GM18951 (cell line): Measurements from ENCODE around the gene PUS7L.
"Not testable (repeated sequence)": the region's sequence is repeated elsewhere in the genome, so short reads cannot be mapped to it uniquely, and the experiment has no call there.

Experiments used
- POLR2A ChIP-seq: IDR thresholded peaks from 4 replicates; pipeline ENCODE4 v1.6.1; 2011; ENCODE audit warnings: mild to moderate bottlenecking; ENCODE audit not compliant: insufficient read length, insufficient read depth; ENCODE audit errors: extremely low read depth
- in situ Hi-C: fragments of 300-500 bp; cut with MboI; formaldehyde crosslinking; loops from one replicate; pipeline ENCODE4 v1.12.0; 2022; ENCODE audit warnings: low sequenced_read_pairs, mixed read lengths, inconsistent platforms; ENCODE audit not compliant: unreplicated experiment

PUS7L gene

GRCh38 chr12:43764528-43764927, 5.9 kb upstream of the PUS7L start:
- no peak for TF ChIP-seq POLR2A
- in situ Hi-C loops: no loop called here

DNA sequence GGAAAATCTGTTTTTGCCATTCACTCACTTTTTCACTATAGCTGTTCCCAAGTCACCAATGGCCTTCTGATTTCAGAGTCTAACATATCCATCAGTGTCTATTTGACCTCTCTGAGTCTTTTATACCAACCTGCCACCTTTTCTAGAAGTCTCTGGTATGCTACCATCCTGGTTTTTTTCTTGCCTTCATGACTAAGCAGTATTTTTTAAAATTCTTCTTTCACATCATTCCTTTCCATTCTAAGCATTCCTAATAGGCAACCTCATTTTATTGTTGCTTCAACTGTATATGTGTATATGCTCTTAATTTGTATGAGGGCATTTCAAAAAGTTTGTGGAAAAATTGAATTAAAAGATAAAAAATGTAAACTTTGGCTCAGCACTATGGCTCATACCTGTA, 5.2 kb upstream of the PUS7L start:
- no peak for TF ChIP-seq POLR2A
- in situ Hi-C loops: no loop called here

- TF ChIP-seq POLR2A: no peak
- in situ Hi-C loops: no loop called here
Measured at GRCh38 chr12:43762596-43762995, 4.0 kb upstream of the PUS7L start.

DNA sequence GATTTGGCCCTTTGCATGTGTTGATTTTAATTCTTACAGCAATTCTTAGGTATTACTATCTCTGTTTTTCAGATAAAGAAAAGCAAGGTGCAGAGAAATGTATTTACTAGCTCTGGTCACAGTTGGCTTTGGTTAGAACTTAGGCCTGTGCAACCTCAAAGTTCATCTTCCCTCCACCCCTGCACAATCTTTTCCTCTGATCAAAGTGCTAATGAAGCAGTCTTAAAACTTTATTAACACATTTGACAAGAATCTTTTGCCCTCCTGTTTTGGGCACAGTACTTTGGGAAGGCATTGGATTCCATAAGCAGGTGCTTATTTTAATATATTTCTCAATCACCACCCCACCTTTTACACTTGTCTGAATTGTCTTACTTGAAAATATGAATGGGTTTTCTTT, 2.9 kb upstream of the PUS7L start:
- no peak for TF ChIP-seq POLR2A
- in situ Hi-C loops: no loop called here

- TF ChIP-seq POLR2A: no peak
- in situ Hi-C loops: no loop called here
Measured at GRCh38 chr12:43760396-43760795, 1.8 kb upstream of the PUS7L start.

DNA sequence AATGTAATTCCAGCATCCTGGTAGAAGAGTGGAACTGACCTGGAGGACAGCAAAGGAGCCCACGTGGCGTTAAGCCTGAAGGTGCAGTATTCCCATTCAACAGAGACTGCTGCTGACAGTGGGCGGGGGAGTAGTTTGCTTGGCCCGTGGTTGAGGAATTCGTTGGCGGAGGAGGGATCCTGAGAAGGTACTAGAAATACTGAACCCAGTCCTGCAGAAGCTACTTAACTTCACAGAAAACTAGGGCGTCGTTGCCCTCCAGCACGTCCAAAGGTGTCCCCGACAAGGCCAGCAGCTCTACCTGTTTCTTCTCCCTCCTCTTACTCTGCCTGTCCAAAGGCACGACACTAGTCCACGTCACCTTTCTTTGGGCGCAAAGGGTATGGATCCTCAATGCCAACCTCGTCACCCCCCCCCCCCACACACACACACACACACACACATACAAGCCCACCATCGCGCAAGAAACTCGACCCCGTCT, 303 bp downstream of the PUS7L start:
- in situ Hi-C loops: no loop called here
- no peak for TF ChIP-seq POLR2A

GRCh38 chr12:43754015-43754414, 4.6 kb downstream of the PUS7L start:
- in situ Hi-C loops: no loop called here

GRCh38 chr12:43751360-43751759, 7.2 kb downstream of the PUS7L start:
- in situ Hi-C loops: not testable (repeated sequence)

More at GRCh38 chr12:43754015-43754414, 4.6 kb downstream of the PUS7L start:
- no peak for TF ChIP-seq POLR2A

DNA sequence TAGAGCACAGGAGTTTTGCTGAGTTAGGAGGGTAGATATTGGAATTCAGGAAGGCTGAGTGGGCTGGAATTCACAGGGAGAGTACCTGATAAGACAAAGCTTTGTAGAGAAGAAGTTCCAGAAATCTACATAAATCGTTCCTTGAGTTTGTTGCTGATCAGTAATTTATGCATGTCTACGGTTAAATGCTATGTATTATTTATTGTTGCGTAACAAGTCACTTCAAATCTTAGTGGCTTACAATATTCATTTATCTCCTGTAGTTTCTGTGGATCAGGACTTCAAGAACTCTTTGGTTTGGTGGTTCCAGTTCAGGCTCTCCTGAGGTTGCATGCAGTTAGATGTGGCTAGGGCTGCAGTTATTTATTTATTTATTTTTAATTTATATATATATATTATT, 7.8 kb downstream of the PUS7L start:
- in situ Hi-C loops: no loop called here
- TF ChIP-seq POLR2A: no peak

DNA sequence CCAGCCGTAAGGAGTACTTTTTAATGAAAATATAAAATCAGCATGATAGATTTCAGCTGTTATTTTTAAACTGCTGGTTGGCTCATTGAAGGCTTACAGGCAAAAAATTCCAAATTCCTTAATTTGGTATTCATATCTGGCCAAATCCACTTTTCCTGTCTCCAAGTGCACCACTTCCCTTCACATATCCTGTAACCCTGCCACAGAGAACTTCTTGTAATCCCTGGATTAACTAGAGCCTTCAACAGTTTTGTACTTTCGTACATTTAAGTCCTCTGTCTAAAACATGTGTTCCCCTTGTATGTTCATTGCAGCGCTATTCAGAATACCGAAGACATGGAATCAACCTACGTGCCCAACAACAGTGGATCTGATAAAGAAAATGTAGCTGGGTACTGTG, 9.6 kb downstream of the PUS7L start:
- no peak for TF ChIP-seq POLR2A
- in situ Hi-C loops: no loop called here

- TF ChIP-seq POLR2A: no peak
- in situ Hi-C loops: no loop called here
Measured at GRCh38 chr12:43744826-43745225, 13.8 kb downstream of the PUS7L start.

DNA sequence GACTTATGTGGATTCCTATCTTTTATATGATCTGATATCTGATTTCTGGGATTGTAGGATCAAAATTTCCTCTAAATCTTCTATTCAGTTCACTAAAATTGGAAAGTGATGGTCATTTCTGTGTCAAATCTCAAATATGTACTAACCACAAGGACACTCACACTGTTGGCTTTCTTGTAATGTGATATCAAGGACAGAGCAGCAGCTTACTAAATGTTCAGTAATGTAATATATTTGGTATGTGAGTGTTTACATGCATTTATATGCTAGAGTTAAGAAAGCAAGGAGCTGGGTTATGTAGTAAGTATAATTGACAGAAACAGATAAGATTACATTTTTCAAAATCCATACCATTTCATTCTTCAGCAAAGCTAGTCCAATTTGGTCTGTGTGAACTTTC, 16.5 kb downstream of the PUS7L start:
- TF ChIP-seq POLR2A: no peak
- in situ Hi-C loops: no loop called here

DNA sequence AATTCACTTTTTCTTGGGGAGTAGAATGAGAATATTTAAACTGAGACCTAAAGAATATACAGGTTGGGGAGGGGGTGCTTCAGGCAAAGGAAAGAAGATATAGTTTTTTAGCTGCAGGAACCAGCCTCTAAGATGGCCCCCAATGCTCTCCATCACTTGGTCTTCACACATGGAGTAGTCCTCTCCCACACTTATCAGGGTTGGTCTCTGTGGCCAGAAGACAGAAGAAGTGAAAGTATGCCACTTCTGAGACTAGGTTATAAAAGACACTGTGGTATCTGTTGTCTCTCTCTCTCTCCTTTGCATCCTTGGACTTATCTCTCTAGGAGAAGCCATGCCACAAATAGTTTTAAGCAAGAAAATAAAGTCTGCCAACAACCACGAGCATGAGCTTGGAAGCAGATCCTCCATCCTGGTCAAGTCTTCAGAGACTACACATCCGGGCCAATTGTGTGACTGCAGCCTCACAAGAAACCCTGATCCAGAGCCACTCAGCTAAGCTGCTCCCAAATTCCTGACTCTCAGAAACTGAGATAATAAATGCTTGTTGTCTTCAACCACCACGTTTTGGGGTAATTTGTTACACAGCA, 18.0 kb downstream of the PUS7L start:
- no peak for TF ChIP-seq POLR2A
- in situ Hi-C loops: no loop called here

DNA sequence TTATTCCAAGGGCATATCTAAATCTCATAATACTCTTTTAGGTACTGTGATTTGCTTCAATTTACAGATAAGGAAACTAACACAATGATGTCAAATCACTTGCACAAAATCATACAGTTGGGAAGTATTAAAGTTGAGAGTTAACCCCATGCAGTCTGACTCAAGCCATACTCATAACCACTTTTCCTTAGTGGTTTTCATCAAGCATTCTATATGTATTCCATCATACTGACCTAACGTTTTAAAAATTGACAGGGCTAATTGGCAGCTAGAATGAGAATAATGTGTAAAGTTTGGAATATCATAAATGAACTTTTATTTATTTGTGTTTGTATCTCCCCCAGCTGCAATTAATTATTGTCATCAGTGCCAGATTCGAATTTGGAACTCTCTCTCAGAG, 20.9 kb downstream of the PUS7L start:
- in situ Hi-C loops: no loop called here
- no peak for TF ChIP-seq POLR2A

- in situ Hi-C loops: no loop called here
- TF ChIP-seq POLR2A: no peak
Measured at GRCh38 chr12:43736927-43737440, 21.6 kb downstream of the PUS7L start.
